Stimulated activated naive CD8-positive, alpha-beta T cell treated with anti-CD3 and anti-CD28 coated beads, Interleukin-15, amount 100 ng/mL, for 72 hours (primary cell): ENCODE results near the gene TBCA.

Experiments
- ATAC-seq: fragments of 150-1000 bp; cut with Tn5 transposase; 2 replicates; pipeline ENCODE4 v1.10.0; 2021; ENCODE audit warnings: mild to moderate bottlenecking, moderate library complexity
- DNase-seq, 2 donors: peaks; one replicate each; pipeline ENCODE4 v3.0.0; 2021 to 2022
- H3K27ac Mint-ChIP-seq, 2 donors: one replicate each; pipeline ENCODE4 v1.8.0; 2022; ENCODE audit warnings: mild to moderate bottlenecking in 2 of 2, mixed read lengths in 2 of 2, moderate library complexity in 2 of 2
- H3K27me3 Mint-ChIP-seq: one replicate; pipeline ENCODE4 v1.8.0; 2022; ENCODE audit warnings: mixed read lengths
- H3K4me1 Mint-ChIP-seq: one replicate; pipeline ENCODE4 v1.8.0; 2022; ENCODE audit warnings: mild to moderate bottlenecking, mixed read lengths
- H3K4me3 Mint-ChIP-seq, 2 donors: one replicate each; pipeline ENCODE4 v1.8.0; 2022; ENCODE audit warnings: mild to moderate bottlenecking in 2 of 2, mixed read lengths in 2 of 2, moderate library complexity in 1 of 2
- H3K9me3 Mint-ChIP-seq, 2 donors: one replicate each; pipeline ENCODE4 v1.8.0; 2022; ENCODE audit warnings: mixed read lengths in 2 of 2

Gene TBCA

DNA sequence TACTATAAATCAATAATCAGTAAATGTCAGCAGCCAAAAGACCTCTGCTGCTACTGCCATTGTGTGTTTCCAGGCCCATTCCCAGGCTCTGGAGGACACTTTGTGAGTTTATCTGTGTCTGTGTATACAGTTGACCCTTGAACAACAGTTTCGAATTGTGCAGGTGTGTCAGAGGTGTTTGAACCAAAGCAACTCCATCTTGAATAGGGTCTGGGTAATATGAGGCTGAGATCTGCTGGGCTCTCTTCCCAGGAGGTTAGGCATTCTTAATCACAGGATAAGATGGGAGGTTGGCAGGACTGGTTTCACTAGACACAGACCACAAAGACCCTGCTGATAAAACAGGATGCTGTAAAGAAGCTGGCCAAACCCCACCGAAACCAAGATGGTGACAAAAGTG is 2.3 kb upstream of the TBCA start:
- no peak for ATAC-seq
- Mint-ChIP-seq H3K4me3 (no peak overlapping the region), H3K9me3 (no peaks in the 10 kb centered on the region), H3K27me3 (no peaks in the 10 kb centered on the region), H3K27ac (no peak overlapping the region), H3K4me1 (peaks cover 40% of the 10 kb centered on the region)
- DNase-seq, result no peak

DNA sequence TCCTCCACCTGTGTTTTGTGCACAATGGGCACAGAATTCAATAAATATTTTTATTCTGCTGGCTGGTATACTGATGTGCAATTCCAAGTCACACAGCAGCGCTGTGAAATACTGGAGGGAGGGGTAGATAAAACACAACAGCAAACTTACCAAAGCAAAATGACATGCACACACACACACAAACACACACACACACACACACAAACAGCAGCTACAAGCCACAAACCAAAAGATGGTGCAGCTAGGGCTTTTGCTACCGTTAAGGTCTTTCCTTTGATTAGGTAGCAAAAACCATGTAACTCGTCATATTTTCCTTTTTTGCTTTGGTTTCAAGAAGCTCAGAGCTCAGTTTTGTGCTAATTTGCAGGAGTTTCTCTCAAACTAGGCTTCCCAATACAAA is 1.8 kb upstream of the TBCA start:
- Mint-ChIP-seq H3K27me3 (no peaks in the 10 kb centered on the region), H3K4me3 (no peak overlapping the region), H3K9me3 (no peaks in the 10 kb centered on the region), H3K4me1 (peaks cover 45% of the 10 kb centered on the region), H3K27ac (no peak overlapping the region)
- ATAC-seq (no peak), DNase-seq (no peak)

DNA sequence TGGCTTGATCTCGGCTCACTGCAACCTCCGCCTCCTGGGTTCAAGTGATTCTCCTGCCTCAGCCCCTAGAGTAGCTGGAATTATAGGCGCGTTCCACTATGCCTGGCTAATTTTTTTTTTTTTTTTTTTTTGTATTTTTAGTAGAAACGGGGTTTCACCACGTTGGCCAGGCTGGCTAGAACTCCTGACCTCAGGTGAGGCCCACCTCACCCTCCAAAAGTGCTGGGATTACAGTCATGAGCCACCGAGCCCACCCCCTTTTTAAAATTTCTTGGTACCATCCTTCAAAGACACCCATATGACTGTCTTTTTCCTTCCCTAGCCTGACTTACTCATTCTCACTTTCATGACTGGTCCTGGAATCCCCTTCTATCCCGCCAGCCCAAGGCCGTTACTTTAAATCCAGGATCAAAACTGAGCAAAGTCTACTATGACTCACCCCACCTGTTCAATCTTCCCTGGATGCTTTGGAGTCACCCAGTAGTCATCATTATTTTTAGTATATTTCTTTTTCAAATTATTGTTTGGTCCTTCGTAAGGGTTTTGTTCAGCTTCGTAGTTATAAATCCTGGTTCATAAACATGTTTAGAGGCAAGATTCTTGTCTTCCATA is 1.2 kb upstream of the TBCA start:
- H3K4me1 Mint-ChIP-seq, result peaks cover 45% of the 10 kb centered on the region
- H3K27me3 Mint-ChIP-seq, result no peaks in the 10 kb centered on the region
- DNase-seq (no peak), ATAC-seq (no peak)
- H3K27ac Mint-ChIP-seq, result no peak overlapping the region
- peak overlapping the region; percentile 40 to 55 for H3K4me3 Mint-ChIP-seq
- no peaks in the 10 kb centered on the region for H3K9me3 Mint-ChIP-seq

DNA sequence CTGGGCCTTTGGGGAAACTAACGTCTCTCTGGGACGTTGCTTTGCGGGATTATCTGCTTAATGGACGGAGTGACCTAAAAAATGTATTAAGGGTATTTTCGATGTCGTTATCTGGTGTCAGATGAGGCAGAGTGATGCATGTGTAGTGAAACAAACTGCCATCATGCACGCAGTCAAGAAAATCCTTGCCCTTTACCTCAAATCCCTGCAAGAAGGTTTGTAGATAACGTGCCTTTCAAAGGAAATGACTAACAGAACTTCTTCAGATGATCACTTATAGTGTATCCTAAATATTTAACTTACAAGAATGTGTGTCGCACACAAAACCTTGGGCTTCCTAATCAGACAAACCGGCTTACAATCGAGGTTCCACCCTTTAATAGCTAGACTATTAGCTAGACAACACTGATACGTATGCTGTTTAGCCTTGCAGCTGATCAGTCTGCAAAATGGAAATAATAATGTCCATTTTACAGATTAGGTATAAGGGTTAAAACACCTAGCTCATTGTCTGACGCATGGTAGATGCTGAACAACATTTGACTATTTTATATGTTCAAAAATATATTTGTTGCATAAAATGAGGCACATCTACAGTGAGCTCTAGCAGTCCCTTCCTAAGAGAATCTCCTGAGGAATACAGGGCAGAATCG is 541 bp upstream of the TBCA start:
- H3K27me3 Mint-ChIP-seq, result no peaks in the 10 kb centered on the region
- DNase-seq (no peak), ATAC-seq (peak; percentile 29)
- peak overlapping the region; percentile 88 to 97 for H3K4me3 Mint-ChIP-seq
- H3K4me1 Mint-ChIP-seq, result peaks cover 50% of the 10 kb centered on the region
- H3K9me3 Mint-ChIP-seq, result no peaks in the 10 kb centered on the region
- peak overlapping the region; percentile 94 to 99 for H3K27ac Mint-ChIP-seq

DNA sequence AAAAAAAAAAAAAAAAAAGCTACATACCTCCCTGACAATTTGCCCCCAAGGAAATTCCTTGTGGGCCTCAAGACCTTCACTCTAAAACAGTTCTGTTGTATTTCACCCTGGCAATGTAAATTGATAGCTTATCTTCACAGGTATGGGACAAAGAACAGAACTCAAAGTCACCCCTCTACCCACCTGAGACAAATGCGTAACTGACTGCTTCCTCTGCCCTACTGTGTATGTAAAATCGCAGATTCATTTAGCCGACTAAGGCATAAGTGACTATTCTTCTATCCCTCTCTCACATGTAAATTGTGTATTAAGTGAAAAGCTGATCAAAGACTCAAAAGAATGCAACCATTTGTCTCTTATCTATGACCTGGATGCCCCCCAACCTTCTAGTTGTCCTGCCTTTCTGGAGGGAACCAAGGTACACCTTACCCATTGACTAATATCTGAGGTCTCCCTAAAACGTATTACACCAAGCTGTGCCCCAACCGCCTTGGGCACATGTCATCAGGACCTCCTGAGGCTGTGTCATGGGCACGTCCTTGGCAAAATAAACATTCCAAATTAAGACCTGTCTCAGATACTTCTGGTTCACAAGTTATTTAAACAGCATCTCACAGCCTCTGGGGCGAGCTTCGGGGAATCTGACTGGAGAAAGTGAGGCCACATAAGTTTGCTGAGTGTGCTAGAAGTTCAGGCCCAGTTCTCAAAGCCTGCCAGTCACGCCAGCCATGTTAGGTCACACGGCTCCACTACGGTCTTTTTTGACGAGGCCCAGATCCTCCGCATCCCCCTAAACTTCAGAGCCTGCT is 954 bp downstream of the TBCA start:
- H3K27ac Mint-ChIP-seq, result peak overlapping the region; percentile 94 to 99
- no peaks in the 10 kb centered on the region for H3K9me3 Mint-ChIP-seq
- H3K27me3 Mint-ChIP-seq, result no peaks in the 10 kb centered on the region
- H3K4me1 Mint-ChIP-seq, result peaks cover 58% of the 10 kb centered on the region
- ATAC-seq, result peak; percentile 41
- H3K4me3 Mint-ChIP-seq, result peak overlapping the region; percentile 88 to 97
- DNase-seq, result no peak

DNA sequence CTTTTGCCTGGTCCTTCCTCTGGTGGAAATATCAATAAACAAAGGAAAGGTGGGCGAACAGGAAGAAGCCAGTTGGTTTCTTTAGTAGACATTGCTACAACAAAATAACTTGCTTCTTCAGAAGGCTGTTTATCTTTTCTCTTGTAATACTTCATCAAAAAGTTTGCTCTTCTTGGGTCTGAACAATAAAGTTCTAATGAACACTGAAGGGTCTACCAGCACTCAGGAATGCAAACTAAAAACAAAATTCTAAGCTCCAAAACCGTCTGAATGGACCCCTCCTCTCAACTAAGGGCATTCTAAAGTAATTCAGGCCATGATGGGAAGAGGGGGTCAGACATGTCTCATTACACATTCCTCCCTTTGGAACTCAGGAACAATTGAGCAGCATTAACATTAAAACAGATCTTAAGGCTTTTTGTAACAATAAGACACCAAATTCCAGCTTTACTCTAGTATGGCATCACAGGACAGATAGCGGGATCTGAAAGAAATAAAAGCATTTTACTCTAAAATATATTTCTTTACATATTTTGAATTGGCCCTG is 2.3 kb downstream of the TBCA start:
- Mint-ChIP-seq H3K27me3 (no peaks in the 10 kb centered on the region), H3K9me3 (no peaks in the 10 kb centered on the region), H3K4me1 (peaks cover 63% of the 10 kb centered on the region), H3K4me3 (peak overlapping the region; percentile 36 to 57), H3K27ac (peak overlapping the region in 1 of 2 donors; percentile 94)
- ATAC-seq, result no peak
- no peak for DNase-seq

DNA sequence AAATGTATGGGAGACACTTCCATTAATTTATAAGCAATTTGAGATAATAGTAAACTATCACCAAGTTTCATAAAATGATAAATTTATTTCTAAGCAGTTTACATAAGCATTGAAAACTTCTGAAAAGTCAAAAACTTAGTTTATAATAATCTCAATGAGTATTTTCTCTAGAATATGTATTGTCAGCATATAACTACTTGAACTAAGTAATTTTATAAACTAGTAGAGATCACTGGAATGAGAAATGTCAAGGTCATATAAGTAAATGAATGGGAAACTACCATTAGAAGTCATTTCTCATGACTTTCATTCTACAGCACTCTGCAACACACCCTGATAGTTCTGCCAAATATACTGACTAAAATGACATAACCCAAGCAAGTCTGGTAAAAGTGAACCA is 3.4 kb downstream of the TBCA start:
- H3K4me3 Mint-ChIP-seq, result no peak overlapping the region
- no peak for ATAC-seq
- H3K27me3 Mint-ChIP-seq, result no peaks in the 10 kb centered on the region
- H3K9me3 Mint-ChIP-seq, result no peaks in the 10 kb centered on the region
- no peak overlapping the region for H3K27ac Mint-ChIP-seq
- H3K4me1 Mint-ChIP-seq, result peaks cover 56% of the 10 kb centered on the region
- DNase-seq, result no peak

DNA sequence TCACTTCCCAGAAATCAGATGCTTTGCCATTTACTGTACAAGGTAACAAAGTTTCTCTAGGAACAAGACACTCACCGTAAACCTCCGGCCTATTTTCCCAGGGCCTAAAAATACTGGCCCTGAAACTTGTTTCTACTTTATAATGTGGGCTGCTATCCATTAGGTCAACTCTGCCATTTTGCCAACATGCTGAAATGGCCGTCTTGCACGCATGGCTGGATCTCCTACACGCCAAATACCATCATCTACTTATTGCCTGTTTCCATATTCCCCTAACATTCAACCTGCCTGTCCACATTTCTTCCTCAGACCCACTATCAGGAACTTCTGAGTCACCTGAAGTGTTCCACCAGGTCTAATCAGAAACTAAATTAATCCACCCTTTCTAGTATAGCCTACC is 4.7 kb downstream of the TBCA start:
- H3K9me3 Mint-ChIP-seq, result no peaks in the 10 kb centered on the region
- H3K4me1 Mint-ChIP-seq, result peaks cover 57% of the 10 kb centered on the region
- peak overlapping the region; percentile 10 to 13 for H3K4me3 Mint-ChIP-seq
- no peak for DNase-seq
- peak overlapping the region in 1 of 2 donors; percentile 14 for H3K27ac Mint-ChIP-seq
- ATAC-seq, result no peak
- H3K27me3 Mint-ChIP-seq, result no peaks in the 10 kb centered on the region

DNA sequence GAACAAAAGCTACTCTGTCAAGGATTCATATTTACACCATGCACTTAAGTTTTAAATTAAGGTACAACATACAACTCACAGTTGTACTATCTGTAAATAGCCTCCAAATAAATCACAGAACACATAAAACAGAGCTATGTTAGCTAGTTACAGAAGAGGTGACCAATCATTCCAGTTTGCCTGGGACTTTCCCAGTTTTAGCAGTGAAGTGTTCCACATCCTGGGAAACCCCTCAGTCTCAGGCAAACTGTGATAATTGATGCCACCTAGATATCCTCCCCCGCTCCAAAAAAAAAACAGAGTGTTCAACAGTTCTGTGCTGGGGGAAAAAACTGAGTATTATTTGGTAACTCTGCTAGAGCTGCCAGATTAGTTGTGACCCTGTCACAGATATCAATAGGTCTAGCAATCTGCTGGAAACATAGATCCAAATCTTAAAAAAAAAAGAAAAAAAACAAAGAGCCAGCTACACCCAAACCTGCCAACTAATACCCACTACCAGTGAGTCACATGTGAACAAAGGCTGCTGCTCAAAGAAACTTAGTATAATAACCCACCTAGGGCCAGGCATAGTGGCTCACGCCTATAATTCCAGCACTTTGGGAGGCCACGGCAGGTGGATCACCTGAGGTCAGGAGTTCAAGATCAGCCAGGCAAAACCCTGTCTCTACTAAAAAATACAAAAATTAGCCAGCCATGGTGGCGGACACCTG is 5.7 kb downstream of the TBCA start:
- Mint-ChIP-seq H3K9me3 (no peaks in the 10 kb centered on the region), H3K4me1 (peaks cover 58% of the 10 kb centered on the region), H3K27ac (no peak overlapping the region), H3K4me3 (no peak overlapping the region), H3K27me3 (no peaks in the 10 kb centered on the region)
- no peak for ATAC-seq
- no peak for DNase-seq

DNA sequence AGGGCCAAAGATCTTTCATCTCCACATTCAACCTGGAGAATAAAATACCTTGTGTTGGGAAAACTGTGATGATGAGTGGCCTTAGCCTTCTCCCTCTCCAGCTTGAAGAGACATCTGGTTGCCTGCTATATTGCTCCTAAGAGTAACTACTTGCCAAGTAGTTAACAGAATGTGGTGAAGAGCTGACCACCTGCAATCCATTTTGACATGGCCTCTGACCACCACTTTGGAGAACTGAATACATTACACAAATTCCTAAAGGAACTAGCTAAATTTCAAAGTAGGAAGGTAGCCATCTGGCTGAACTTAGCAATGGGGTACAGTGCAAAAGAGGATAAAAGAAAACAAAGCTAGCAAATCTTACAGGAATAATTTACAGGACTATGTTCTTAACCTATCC is 7.2 kb downstream of the TBCA start:
- H3K9me3 Mint-ChIP-seq, result no peaks in the 10 kb centered on the region
- peaks cover 46% of the 10 kb centered on the region for H3K4me1 Mint-ChIP-seq
- ATAC-seq, result no peak
- no peaks in the 10 kb centered on the region for H3K27me3 Mint-ChIP-seq
- no peak overlapping the region for H3K4me3 Mint-ChIP-seq
- no peak for DNase-seq
- H3K27ac Mint-ChIP-seq, result peak overlapping the region in 1 of 2 donors; percentile 34

DNA sequence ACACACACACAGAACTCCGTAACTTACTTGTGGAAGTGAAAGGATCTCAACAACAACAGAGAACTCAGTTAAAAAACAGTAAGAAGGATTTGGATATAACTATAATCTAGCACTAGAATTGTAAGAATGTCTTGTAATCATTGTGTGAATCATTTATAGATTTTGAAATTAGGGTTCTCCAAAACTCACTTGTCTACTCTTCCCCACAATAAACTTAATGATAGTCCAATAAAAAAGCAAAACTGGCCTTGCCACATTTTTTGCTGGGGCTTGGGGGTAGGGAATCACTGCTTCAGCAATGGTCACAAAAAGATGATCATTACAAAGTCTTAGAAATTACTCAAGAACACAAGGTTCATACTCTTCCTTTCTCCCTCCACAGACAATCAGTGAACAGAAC is 8.8 kb downstream of the TBCA start:
- ATAC-seq (no peak), DNase-seq (no peak)
- Mint-ChIP-seq H3K4me1 (peaks cover 35% of the 10 kb centered on the region), H3K9me3 (no peaks in the 10 kb centered on the region), H3K27me3 (no peaks in the 10 kb centered on the region), H3K27ac (no peak overlapping the region), H3K4me3 (no peak overlapping the region)

DNA sequence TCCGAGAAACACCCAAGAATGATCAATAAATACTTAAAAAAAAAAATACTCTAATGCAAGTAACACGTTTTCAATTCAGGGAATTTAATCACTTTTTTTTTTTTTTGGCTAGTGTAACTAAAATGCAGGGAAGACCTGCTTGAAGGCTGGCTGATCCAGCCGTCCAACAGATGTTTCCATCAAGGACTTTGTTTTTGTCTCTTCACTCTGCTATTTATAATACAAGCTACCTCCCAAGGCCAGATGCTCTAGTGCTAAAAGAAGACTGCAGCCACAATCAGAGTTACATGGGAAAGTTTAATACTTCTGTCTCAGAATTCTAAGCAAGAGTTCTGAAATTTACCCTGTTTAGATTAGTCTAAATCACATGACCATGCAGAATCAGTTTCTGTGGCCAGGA is 14.5 kb downstream of the TBCA start:
- ATAC-seq (no peak), DNase-seq (no peak)
- no peaks in the 10 kb centered on the region for H3K9me3 Mint-ChIP-seq
- no peak overlapping the region for H3K4me3 Mint-ChIP-seq
- H3K27me3 Mint-ChIP-seq, result no peaks in the 10 kb centered on the region
- H3K27ac Mint-ChIP-seq, result no peak overlapping the region
- H3K4me1 Mint-ChIP-seq, result peaks cover 28% of the 10 kb centered on the region

DNA sequence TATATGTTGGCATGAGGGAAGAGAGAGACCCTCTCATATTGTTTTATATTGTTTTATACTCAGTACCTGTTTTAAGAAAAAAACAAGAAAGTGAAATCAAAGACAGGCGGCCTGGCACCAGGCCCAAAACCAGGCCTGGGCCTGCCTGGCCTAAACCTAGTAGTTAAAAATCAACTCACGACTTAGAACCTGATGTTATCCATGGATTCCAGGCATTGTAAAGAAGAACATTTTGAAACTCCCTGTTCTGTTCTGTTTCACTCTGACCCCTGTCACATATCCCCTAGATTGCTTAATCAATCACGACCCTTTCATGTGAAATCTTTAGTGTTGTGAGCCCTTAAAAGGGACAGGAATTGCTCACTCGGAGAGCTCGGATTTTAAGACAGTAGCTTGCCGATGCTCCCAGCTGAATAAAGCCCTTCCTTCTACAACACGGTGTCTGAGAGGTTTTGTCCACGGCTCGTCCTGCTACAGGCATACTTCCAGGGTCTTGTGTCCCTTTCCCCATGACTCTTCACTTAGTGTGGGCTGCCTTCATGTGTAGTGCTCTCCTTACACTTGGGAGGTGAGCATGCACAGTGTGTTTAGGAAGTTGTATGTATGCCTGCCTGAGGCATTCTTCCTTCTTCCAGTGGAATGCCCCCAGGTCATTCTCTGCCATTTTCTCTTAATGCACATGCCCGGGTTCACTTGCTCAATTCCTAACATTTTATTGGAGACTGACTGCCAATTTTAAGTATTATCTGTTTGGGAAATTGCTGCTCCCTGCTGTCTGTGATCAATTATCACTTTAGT is 17.8 kb downstream of the TBCA start:
- no peaks in the 10 kb centered on the region for H3K9me3 Mint-ChIP-seq
- peaks cover 30% of the 10 kb centered on the region for H3K4me1 Mint-ChIP-seq
- H3K27ac Mint-ChIP-seq, result peak overlapping the region in 1 of 2 donors; percentile 27
- H3K27me3 Mint-ChIP-seq, result no peaks in the 10 kb centered on the region
- DNase-seq (no peak), ATAC-seq (no peak)
- no peak overlapping the region for H3K4me3 Mint-ChIP-seq

DNA sequence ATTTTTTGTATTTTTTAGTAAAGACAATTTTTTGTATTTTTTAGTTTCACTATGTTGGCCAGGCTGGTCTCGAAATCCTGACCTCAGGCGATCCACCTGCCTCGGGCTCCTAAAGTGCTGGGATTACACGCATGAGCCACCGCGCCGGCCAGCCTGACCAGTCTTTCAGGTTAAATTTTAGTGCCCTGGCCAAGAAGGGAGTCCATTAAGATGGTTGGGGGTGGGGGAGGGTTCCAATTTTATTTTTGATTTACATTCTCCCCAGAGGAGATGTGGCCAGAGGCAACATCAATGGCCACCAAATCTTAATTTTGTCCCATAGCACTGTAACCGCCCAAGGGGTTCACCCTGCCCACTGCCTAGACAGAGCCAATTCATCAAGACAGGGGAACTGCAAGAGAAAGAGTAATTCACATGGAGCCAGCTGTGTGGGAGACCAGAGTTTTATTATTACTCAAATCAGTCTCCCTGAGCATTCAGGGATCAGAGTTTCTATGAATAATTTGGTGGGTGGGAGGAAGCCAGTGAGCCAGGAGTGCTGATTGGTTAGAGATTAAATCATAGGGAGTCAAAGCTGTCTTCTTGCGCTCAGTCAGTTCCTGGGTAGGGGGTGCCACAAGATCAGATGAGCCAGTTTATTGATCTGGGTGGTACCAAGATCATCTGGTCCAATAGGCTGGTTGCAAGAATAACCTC is 24.7 kb downstream of the TBCA start:
- DNase-seq (peak in 1 of 2 donors; percentile 11), ATAC-seq (no peak)
- peaks cover 27% of the 10 kb centered on the region for H3K4me1 Mint-ChIP-seq
- H3K9me3 Mint-ChIP-seq, result no peaks in the 10 kb centered on the region
- H3K27ac Mint-ChIP-seq, result no peak overlapping the region
- no peaks in the 10 kb centered on the region for H3K27me3 Mint-ChIP-seq
- no peak overlapping the region for H3K4me3 Mint-ChIP-seq
